GM18498 (cell line): ENCODE measurements around the gene TTLL4.

Experiments
- ATAC-seq: cut with Tn5 transposase; IDR thresholded peaks from one replicate; pipeline ENCODE4 v1.9.1; 2021; ENCODE audit warnings: mild to moderate bottlenecking, moderate library complexity; ENCODE audit not compliant: unreplicated experiment

TTLL4 gene

GRCh38 chr2:218780851-218781690 is 70.4 kb downstream of the TTLL4 start:
- ATAC-seq, result no peak

- ATAC-seq, result no peak
Observed at GRCh38 chr2:218781691-218782527, 71.3 kb downstream of the TTLL4 start, which contains the start of gene CYP27A1. Gene CYP27A1, plus strand, starts transcription at chr2:218782147. Its CDS starts 36 bp downstream, at chr2:218782183.

- no peak for ATAC-seq
Observed at GRCh38 chr2:218782528-218782844, 71.9 kb downstream of the TTLL4 start.

GRCh38 chr2:218783688-218784087 is 73.1 kb downstream of the TTLL4 start:
- no peak for ATAC-seq

GRCh38 chr2:218785103-218785502 is 74.5 kb downstream of the TTLL4 start:
- no peak for ATAC-seq

- no peak for ATAC-seq
Observed at GRCh38 chr2:218786133-218786532, 75.5 kb downstream of the TTLL4 start.

- no peak for ATAC-seq
Observed at GRCh38 chr2:218788529-218789255, 78.1 kb downstream of the TTLL4 start.

GRCh38 chr2:218792433-218792832 is 81.8 kb downstream of the TTLL4 start:
- ATAC-seq, result no peak

GRCh38 chr2:218796691-218797090 is 86.1 kb downstream of the TTLL4 start:
- ATAC-seq, result no peak

- ATAC-seq, result no peak
Observed at GRCh38 chr2:218798767-218799504, 88.3 kb downstream of the TTLL4 start.

GRCh38 chr2:218799990-218800389 is 89.4 kb downstream of the TTLL4 start:
- ATAC-seq, result no peak

GRCh38 chr2:218802386-218802994 is 91.9 kb downstream of the TTLL4 start:
- no peak for ATAC-seq

GRCh38 chr2:218804817-218805216 is 94.2 kb downstream of the TTLL4 start:
- ATAC-seq, result no peak
